Hepatocyte (in vitro differentiated cells): ENCODE results near the gene LSG1. TPM values are rescaled to one million over a fixed set of nuclear protein-coding genes. Genes with fewer than 3 reads are reported as not detected.

Source experiments
- DNase-seq: peaks from one replicate; pipeline ENCODE4 v3.0.0-alpha.2; 2016; ENCODE audit warnings: low spot score
- H2AFZ ChIP-seq: fragments of 200-600 bp; sonication (generic); 2 replicates; pipeline ENCODE4 v1.6.0; 2016; ENCODE audit warnings: antibody characterized with exemption, mild to moderate bottlenecking
- H3K27ac ChIP-seq: fragments of 200-600 bp; sonication (generic); 2 replicates; pipeline ENCODE4 v1.5.1; 2016; ENCODE audit warnings: mild to moderate bottlenecking
- H3K27me3 ChIP-seq: fragments of 200-600 bp; sonication (generic); 2 replicates; pipeline ENCODE4 v1.6.1; 2016
- H3K36me3 ChIP-seq: fragments of 200-600 bp; sonication (generic); replicated peaks from 2 replicates; pipeline ENCODE4 v1.5.1; 2016; ENCODE audit warnings: low read depth; ENCODE audit not compliant: insufficient read depth
- H3K4me1 ChIP-seq: fragments of 200-600 bp; sonication (generic); 2 replicates; pipeline ENCODE4 v1.5.1; 2016; ENCODE audit warnings: mild to moderate bottlenecking, moderate library complexity; ENCODE audit not compliant: insufficient read depth
- H3K4me2 ChIP-seq: fragments of 200-600 bp; sonication (generic); 2 replicates; pipeline ENCODE4 v1.6.0; 2016
- H3K4me3 ChIP-seq: fragments of 200-600 bp; sonication (generic); 2 replicates; pipeline ENCODE4 v1.5.1; 2016; ENCODE audit warnings: mild to moderate bottlenecking
- H3K79me2 ChIP-seq: fragments of 200-600 bp; sonication (generic); 2 replicates; pipeline ENCODE4 v1.6.0; 2017; ENCODE audit warnings: mild to moderate bottlenecking
- H3K9me2 ChIP-seq: fragments of 200-600 bp; sonication (generic); replicated peaks from 2 replicates; pipeline ENCODE4 v1.6.0; 2017; ENCODE audit warnings: mild to moderate bottlenecking; ENCODE audit not compliant: insufficient read depth
- H3K9me3 ChIP-seq: fragments of 200-600 bp; sonication (generic); 2 replicates; pipeline ENCODE4 v1.5.1; 2016; ENCODE audit warnings: low read depth, mild to moderate bottlenecking
- H4K20me1 ChIP-seq: fragments of 200-600 bp; sonication (generic); 2 replicates; pipeline ENCODE4 v1.6.0; 2016; ENCODE audit warnings: mild to moderate bottlenecking; ENCODE audit not compliant: insufficient read depth, poor library complexity, severe bottlenecking
- CTCF ChIP-seq: fragments of 200-600 bp; sonication (generic); IDR thresholded peaks from 2 replicates; pipeline ENCODE4 v1.5.1; 2016; ENCODE audit warnings: antibody characterized with exemption, mild to moderate bottlenecking; ENCODE audit not compliant: poor library complexity
- EZH2 ChIP-seq: fragments of 200-600 bp; sonication (generic); IDR thresholded peaks from 2 replicates; pipeline ENCODE4 v1.6.1; 2016; ENCODE audit warnings: antibody characterized with exemption, mild to moderate bottlenecking, borderline replicate concordance
- EZH2phosphoT487 ChIP-seq: fragments of 200-600 bp; sonication (generic); IDR thresholded peaks from one replicate; pipeline ENCODE4 v1.6.1; 2018; ENCODE audit warnings: antibody characterized with exemption, mild to moderate bottlenecking, low read depth, moderate library complexity; ENCODE audit not compliant: unreplicated experiment, severe bottlenecking
- WGBS: methylation state at CpG from one replicate; pipeline ENCODE4 v1.1.6; 2016; ENCODE audit warnings: low lambda C conversion rate; ENCODE audit errors: missing lambda C conversion rate; 5-methylcytosine and 5-hydroxymethylcytosine counted together
- polyA plus RNA-seq: library from polyadenylated mRNA; unstranded; fragments of >200 nt; fragmentation: Nextera tagmentation; extraction: Ambion mirVana; gene quantifications from 2 replicates; pipeline ENCODE4 v1.2.1, GENCODE V29; 2016
- total RNA-seq: library from RNA; depleted of rRNA; stranded (reverse); fragments of >200 nt; gene quantifications from 2 replicates; pipeline ENCODE4 v1.2.3, GENCODE V29; 2014

The LSG1 gene
- total and polyA plus RNA-seq, 2 experiments from 2014 or later, result 27.0 to 29.5 TPM

- H3K9me2 ChIP-seq, result no peaks in the 10 kb centered on the region
- H3K4me3 ChIP-seq, result peak overlapping the region; percentile 63
- peak overlapping the region; percentile 92 for H3K27ac ChIP-seq
- peaks cover 7% of the 10 kb centered on the region for H3K27me3 ChIP-seq
- H2AFZ ChIP-seq, result peak overlapping the region; percentile 47
- no peaks in the 10 kb centered on the region for H3K9me3 ChIP-seq
- TF ChIP-seq EZH2phosphoT487 (no peak), EZH2 (no peak), CTCF (peak; percentile 63)
- H3K79me2 ChIP-seq, result peaks cover 40% of the 10 kb centered on the region
- H3K36me3 ChIP-seq, result no peaks in the 10 kb centered on the region
- no peaks in the 10 kb centered on the region for H4K20me1 ChIP-seq
- peak; percentile 53 for DNase-seq
- peak overlapping the region; percentile 77 for H3K4me2 ChIP-seq
- 0% methylated on average over 5 of the region's 5 CpGs for WGBS
- H3K4me1 ChIP-seq, result peaks cover 8% of the 10 kb centered on the region
Observed at GRCh38 chr3:194671511-194671899, 486 bp downstream of the LSG1 start.

DNA sequence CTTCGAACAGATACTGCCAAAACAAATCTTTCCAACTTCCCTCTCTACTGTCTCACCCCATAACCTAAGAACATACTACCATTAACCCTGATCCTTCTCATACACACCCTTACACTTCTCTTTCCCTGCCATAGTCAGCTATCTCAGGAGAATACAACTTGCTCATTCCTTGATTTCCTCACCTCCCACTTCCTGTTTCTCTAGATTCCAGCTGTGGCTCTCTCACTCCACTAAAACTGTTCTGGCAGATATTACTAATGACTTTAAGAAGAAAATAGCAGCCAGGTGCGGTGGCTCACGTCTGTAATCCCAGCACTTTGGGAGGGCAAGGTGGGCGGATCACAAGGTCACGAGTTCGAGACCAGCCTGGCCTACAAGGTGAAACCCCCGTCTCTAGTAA, 4.6 kb downstream of the LSG1 start:
- no peak overlapping the region for H2AFZ ChIP-seq
- no peaks in the 10 kb centered on the region for H4K20me1 ChIP-seq
- no peak overlapping the region for H3K27ac ChIP-seq
- no peak for DNase-seq
- H3K9me3 ChIP-seq, result no peaks in the 10 kb centered on the region
- no peaks in the 10 kb centered on the region for H3K27me3 ChIP-seq
- H3K79me2 ChIP-seq, result peaks cover 40% of the 10 kb centered on the region
- TF ChIP-seq EZH2phosphoT487 (no peak), CTCF (no peak), EZH2 (no peak)
- H3K4me2 ChIP-seq, result no peak overlapping the region
- 90% methylated on average over 7 of the region's 7 CpGs for WGBS
- H3K9me2 ChIP-seq, result no peaks in the 10 kb centered on the region
- H3K36me3 ChIP-seq, result no peaks in the 10 kb centered on the region
- H3K4me1 ChIP-seq, result peaks cover 8% of the 10 kb centered on the region
- H3K4me3 ChIP-seq, result no peak overlapping the region

DNA sequence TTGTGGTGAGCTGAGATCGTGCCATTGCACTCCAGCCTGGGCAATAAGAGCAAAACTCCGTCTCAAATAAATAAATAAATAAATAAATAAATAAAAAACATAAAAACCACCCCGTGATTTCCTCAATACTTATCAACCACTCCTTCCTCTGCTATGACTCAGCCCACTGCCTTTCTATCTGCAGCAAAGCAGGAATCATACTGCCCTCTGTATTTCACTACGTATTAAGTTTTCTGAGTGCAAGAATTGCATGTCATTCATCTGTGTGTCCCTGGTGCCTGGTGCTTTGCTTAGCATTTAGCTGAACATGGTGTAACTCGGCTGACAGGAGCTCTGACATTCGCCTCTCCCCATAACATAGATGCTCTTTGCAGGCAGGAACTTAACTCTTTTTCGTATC, 7.1 kb downstream of the LSG1 start:
- Histone ChIP-seq H3K4me3 (no peak overlapping the region), H3K36me3 (no peaks in the 10 kb centered on the region), H3K9me3 (no peaks in the 10 kb centered on the region), H4K20me1 (no peaks in the 10 kb centered on the region), H3K27me3 (no peaks in the 10 kb centered on the region), H3K4me2 (no peak overlapping the region), H3K9me2 (no peaks in the 10 kb centered on the region), H3K27ac (no peak overlapping the region), H3K4me1 (no peaks in the 10 kb centered on the region), H3K79me2 (peaks cover 20% of the 10 kb centered on the region), H2AFZ (no peak overlapping the region)
- WGBS, result 95% methylated on average over 7 of the region's 7 CpGs
- TF ChIP-seq EZH2, result no peak
- TF ChIP-seq EZH2phosphoT487, result no peak
- TF ChIP-seq CTCF, result no peak
- DNase-seq, result no peak

- Histone ChIP-seq H3K9me2 (no peaks in the 10 kb centered on the region), H3K79me2 (no peaks in the 10 kb centered on the region), H3K4me3 (no peak overlapping the region), H3K4me2 (no peak overlapping the region), H4K20me1 (no peaks in the 10 kb centered on the region), H3K27ac (no peak overlapping the region), H3K4me1 (no peaks in the 10 kb centered on the region), H3K9me3 (no peaks in the 10 kb centered on the region), H3K27me3 (no peaks in the 10 kb centered on the region), H3K36me3 (no peaks in the 10 kb centered on the region), H2AFZ (no peak overlapping the region)
- TF ChIP-seq EZH2phosphoT487 (no peak), CTCF (no peak), EZH2 (no peak)
- WGBS, result 71% methylated on average over 6 of the region's 6 CpGs
- DNase-seq, result no peak
Observed at GRCh38 chr3:194661946-194662345, 10.0 kb downstream of the LSG1 start.
